K562 (cell line): ENCODE data around the gene NRXN3.

Source experiments
- MTA3 ChIP-seq: fragments of 450-650 bp; formaldehyde crosslinking; IDR thresholded peaks from 2 replicates; pipeline ENCODE4 v1.6.1; 2017; ENCODE audit warnings: mild to moderate bottlenecking, borderline replicate concordance
- ZNF282 ChIP-seq: sonication (generic); formaldehyde crosslinking; IDR thresholded peaks from 2 replicates; pipeline ENCODE4 v1.8.1; 2023; ENCODE audit warnings: missing genetic modification reagents

DNA sequence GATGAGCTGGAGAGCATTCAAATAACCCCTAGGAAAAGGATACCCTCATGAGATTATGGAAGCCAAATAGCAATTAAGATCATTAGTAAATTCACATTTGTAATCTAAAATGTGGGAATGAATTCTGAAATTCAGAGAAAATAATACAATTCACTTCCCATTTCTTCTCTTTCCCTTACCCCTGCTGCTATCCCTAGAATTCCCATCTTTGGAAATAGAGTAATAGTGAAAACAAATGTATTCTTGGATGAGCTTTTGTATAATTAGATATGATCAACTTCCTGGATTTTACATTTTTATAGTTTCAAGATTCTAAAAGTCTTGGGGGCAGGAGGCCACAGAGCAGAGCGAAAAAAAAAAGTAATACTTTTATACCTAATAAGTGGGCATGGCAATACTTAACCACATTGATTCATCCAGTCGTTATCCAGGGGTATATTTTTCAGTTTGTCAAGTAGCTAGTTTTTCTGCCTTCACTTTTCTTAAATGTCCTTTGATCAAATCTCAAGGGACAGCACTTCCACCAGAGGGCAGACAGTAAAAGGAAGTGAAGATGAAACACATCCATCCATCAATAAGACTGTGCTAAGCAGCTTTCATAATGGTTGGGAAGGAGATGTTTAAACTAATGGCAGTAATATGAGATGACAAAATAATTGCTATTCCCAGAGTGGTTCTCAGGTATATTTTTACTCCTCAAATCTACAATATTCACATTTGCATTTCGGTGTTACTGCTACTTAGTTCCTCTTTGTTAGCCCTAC is 1639.9 kb downstream of the NRXN3 start:
- TF ChIP-seq MTA3 (no peak), ZNF282 (CRISPR knock-in tag) (no peak)
